Activated CD4-positive, alpha-beta T cell treated with anti-CD3 and anti-CD28 coated beads for 36 hours (primary cell): Measurements from ENCODE around the gene PHF12. TPM values are rescaled to one million over a fixed set of nuclear protein-coding genes. Genes with fewer than 3 reads are reported as not detected.

Experiments
- ATAC-seq: fragments of 200-7000 bp; cut with Tn5 transposase; one replicate; pipeline ENCODE4 v1.10.0; 2021; ENCODE audit warnings: mild to moderate bottlenecking, moderate library complexity
- CTCF ChIA-PET: fragments of 350-600 bp; sonication (Branson Sonifier 250); formaldehyde crosslinking; loops from one replicate; lab custom pipeline; 2021; ENCODE audit warnings: antibody characterized with exemption; lab: Charles Lee
- POLR2A ChIA-PET: fragments of 350-600 bp; sonication (Branson Sonifier 250); formaldehyde crosslinking; loops from one replicate; lab custom pipeline; 2021; ENCODE audit warnings: antibody characterized with exemption, inconsistent platforms; lab: Charles Lee
- DNase-seq: peaks from one replicate; pipeline ENCODE4 v3.0.0-alpha.2; 2020
- H3K27ac Mint-ChIP-seq: one replicate; pipeline ENCODE4 v1.8.0; 2021; ENCODE audit warnings: mixed read lengths
- H3K27me3 Mint-ChIP-seq: one replicate; pipeline ENCODE4 v1.8.0; 2021; ENCODE audit warnings: mixed read lengths
- H3K36me3 Mint-ChIP-seq: one replicate; pipeline ENCODE4 v1.8.0; 2021; ENCODE audit warnings: low read depth, mixed read lengths
- H3K4me1 Mint-ChIP-seq: one replicate; pipeline ENCODE4 v1.8.0; 2021; ENCODE audit warnings: mixed read lengths
- H3K4me3 Mint-ChIP-seq: one replicate; pipeline ENCODE4 v1.8.0; 2021; ENCODE audit warnings: mild to moderate bottlenecking, moderate library complexity, mixed read lengths
- H3K9me3 Mint-ChIP-seq: one replicate; pipeline ENCODE4 v1.8.0; 2021; ENCODE audit warnings: low read depth, mixed read lengths
- intact Hi-C, 2 experiments: fragments of 100-400 bp; cut with DNase I in 1 of 2; cut with micrococcal nuclease in 1 of 2; formaldehyde crosslinking; loops; one replicate each; pipeline versions ENCODE4 v1.14.2 to v1.15.1; 2022 to 2024; cut with DNase I, micrococcal nuclease
- total RNA-seq, 2 experiments: library from RNA; stranded (reverse); gene quantifications; one replicate each; pipeline ENCODE4 v1.2.3, GENCODE V29; 2021

PHF12 gene
- total RNA-seq, 2 experiments from 2014 or later: 48.6 to 52.3 TPM

GRCh38 chr17:28961391-28961790 is 10.1 kb upstream of the PHF12 start:
- H3K4me3 Mint-ChIP-seq: no peak overlapping the region
- no peaks in the 10 kb centered on the region for H3K4me1 Mint-ChIP-seq
- DNase-seq: no peak
- no peaks in the 10 kb centered on the region for H3K36me3 Mint-ChIP-seq
- intact Hi-C loops: no loop called here
- peaks cover 6% of the 10 kb centered on the region for H3K27me3 Mint-ChIP-seq
- ChIA-PET CTCF (interaction anchor here (8.5 kb wide), 1 partner anchor 157 kb away, joined by 199 read pairs; no protein-coding TSS in a partner anchor), POLR2A (no interaction called here)
- no peak overlapping the region for H3K27ac Mint-ChIP-seq
- ATAC-seq: no peak
- no peaks in the 10 kb centered on the region for H3K9me3 Mint-ChIP-seq

GRCh38 chr17:28960256-28961061 is 9.1 kb upstream of the PHF12 start:
- no peak overlapping the region for H3K27ac Mint-ChIP-seq
- intact Hi-C loops: no loop called here
- no peaks in the 10 kb centered on the region for H3K36me3 Mint-ChIP-seq
- POLR2A ChIA-PET: interaction anchor here (0.7 kb wide), 1 partner anchor 37 kb away, joined by 5 read pairs; no protein-coding TSS in a partner anchor
- H3K4me3 Mint-ChIP-seq: no peak overlapping the region
- CTCF ChIA-PET: interaction anchor here (8.5 kb wide), 1 partner anchor 158 kb away, joined by 199 read pairs; no protein-coding TSS in a partner anchor
- peaks cover 6% of the 10 kb centered on the region for H3K27me3 Mint-ChIP-seq
- ATAC-seq: no peak
- H3K9me3 Mint-ChIP-seq: no peaks in the 10 kb centered on the region
- H3K4me1 Mint-ChIP-seq: no peaks in the 10 kb centered on the region
- no peak for DNase-seq

GRCh38 chr17:28959471-28959871 is 8.2 kb upstream of the PHF12 start:
- Mint-ChIP-seq H3K4me1 (no peaks in the 10 kb centered on the region), H3K27ac (no peak overlapping the region), H3K36me3 (no peaks in the 10 kb centered on the region), H3K9me3 (no peaks in the 10 kb centered on the region), H3K27me3 (peaks cover 6% of the 10 kb centered on the region), H3K4me3 (no peak overlapping the region)
- intact Hi-C loops: no loop called here
- DNase-seq (no peak), ATAC-seq (no peak)
- POLR2A ChIA-PET: no interaction called here
- CTCF ChIA-PET: interaction anchor here (8.5 kb wide), 1 partner anchor 159 kb away, joined by 199 read pairs; no protein-coding TSS in a partner anchor

- intact Hi-C loops: no loop called here
- POLR2A ChIA-PET: no interaction called here
Measured at GRCh38 chr17:28958820-28959455, 7.6 kb upstream of the PHF12 start.

GRCh38 chr17:28957992-28958355 is 6.7 kb upstream of the PHF12 start:
- Mint-ChIP-seq H3K4me1 (no peaks in the 10 kb centered on the region), H3K9me3 (no peaks in the 10 kb centered on the region), H3K27ac (no peak overlapping the region), H3K4me3 (no peak overlapping the region), H3K27me3 (no peaks in the 10 kb centered on the region), H3K36me3 (no peaks in the 10 kb centered on the region)
- ChIA-PET POLR2A (no interaction called here), CTCF (interaction anchor here (0.7 to 8.5 kb wide), 5 partner anchors 41 to 233 kb away, joined by 3 to 199 read pairs (median 3); no protein-coding TSS in a partner anchor)
- ATAC-seq (no peak), DNase-seq (no peak)
- intact Hi-C loops: no loop called here

More at GRCh38 chr17:28958820-28959455, 7.6 kb upstream of the PHF12 start:
- Mint-ChIP-seq H3K36me3 (no peaks in the 10 kb centered on the region), H3K4me1 (no peaks in the 10 kb centered on the region), H3K9me3 (no peaks in the 10 kb centered on the region), H3K27me3 (peaks cover 6% of the 10 kb centered on the region), H3K4me3 (no peak overlapping the region), H3K27ac (no peak overlapping the region)
- CTCF ChIA-PET: interaction anchor here (0.6 to 8.5 kb wide), 4 partner anchors 73 to 234 kb away, joined by 3 to 199 read pairs (median 3); no protein-coding TSS in a partner anchor
- no peak for ATAC-seq
- no peak for DNase-seq

- ATAC-seq (no peak), DNase-seq (no peak)
- H3K4me1 Mint-ChIP-seq: no peaks in the 10 kb centered on the region
- no peaks in the 10 kb centered on the region for H3K27me3 Mint-ChIP-seq
- H3K27ac Mint-ChIP-seq: no peak overlapping the region
- intact Hi-C loops: no loop called here
- no peak overlapping the region for H3K4me3 Mint-ChIP-seq
- no peaks in the 10 kb centered on the region for H3K9me3 Mint-ChIP-seq
- ChIA-PET POLR2A (no interaction called here), CTCF (interaction anchor here (0.6 to 1.4 kb wide), 8 partner anchors 8 to 232 kb away, joined by 3 to 4 read pairs (median 3); no protein-coding TSS in a partner anchor)
- no peaks in the 10 kb centered on the region for H3K36me3 Mint-ChIP-seq
Measured at GRCh38 chr17:28957277-28957991, 6.1 kb upstream of the PHF12 start.

GRCh38 chr17:28956861-28957260 is 5.5 kb upstream of the PHF12 start:
- Mint-ChIP-seq H3K27ac (no peak overlapping the region), H3K36me3 (no peaks in the 10 kb centered on the region), H3K4me1 (no peaks in the 10 kb centered on the region), H3K9me3 (no peaks in the 10 kb centered on the region), H3K4me3 (no peak overlapping the region), H3K27me3 (no peaks in the 10 kb centered on the region)
- ChIA-PET CTCF (interaction anchor here (0.6 to 1.4 kb wide), 5 partner anchors 9 to 1630 kb away, joined by 3 to 4 read pairs (median 3); no protein-coding TSS in a partner anchor), POLR2A (no interaction called here)
- DNase-seq (no peak), ATAC-seq (no peak)
- intact Hi-C loops: no loop called here

GRCh38 chr17:28956112-28956511 is 4.8 kb upstream of the PHF12 start:
- CTCF ChIA-PET: interaction anchor here (0.6 to 1.4 kb wide), 3 partner anchors 9 to 1631 kb away, joined by 3 to 6 read pairs (median 4); no protein-coding TSS in a partner anchor
- intact Hi-C loops: no loop called here

GRCh38 chr17:28955408-28955807 is 4.1 kb upstream of the PHF12 start:
- H3K36me3 Mint-ChIP-seq: peaks cover 2% of the 10 kb centered on the region
- no peak overlapping the region for H3K27ac Mint-ChIP-seq
- ChIA-PET POLR2A (no interaction called here), CTCF (interaction anchor here (0.7 kb wide), 1 partner anchor 107 kb away, joined by 6 read pairs; no protein-coding TSS in a partner anchor)
- intact Hi-C loops: no loop called here
- H3K9me3 Mint-ChIP-seq: no peaks in the 10 kb centered on the region
- no peaks in the 10 kb centered on the region for H3K27me3 Mint-ChIP-seq
- no peak for DNase-seq
- no peak overlapping the region for H3K4me3 Mint-ChIP-seq
- no peaks in the 10 kb centered on the region for H3K4me1 Mint-ChIP-seq
- ATAC-seq: no peak

More at GRCh38 chr17:28956112-28956511, 4.8 kb upstream of the PHF12 start:
- POLR2A ChIA-PET: no interaction called here
- ATAC-seq (no peak), DNase-seq (no peak)
- Mint-ChIP-seq H3K9me3 (no peaks in the 10 kb centered on the region), H3K36me3 (no peaks in the 10 kb centered on the region), H3K4me3 (no peak overlapping the region), H3K4me1 (no peaks in the 10 kb centered on the region), H3K27ac (no peak overlapping the region), H3K27me3 (no peaks in the 10 kb centered on the region)

- no peak overlapping the region for H3K4me3 Mint-ChIP-seq
- ChIA-PET POLR2A (no interaction called here), CTCF (interaction anchor here (1.9 kb wide), 1 partner anchor 9 kb away, joined by 11 read pairs; no protein-coding TSS in a partner anchor)
- peaks cover 2% of the 10 kb centered on the region for H3K36me3 Mint-ChIP-seq
- H3K27ac Mint-ChIP-seq: no peak overlapping the region
- DNase-seq: no peak
- H3K27me3 Mint-ChIP-seq: no peaks in the 10 kb centered on the region
- no peak for ATAC-seq
- no peaks in the 10 kb centered on the region for H3K9me3 Mint-ChIP-seq
- H3K4me1 Mint-ChIP-seq: no peaks in the 10 kb centered on the region
- intact Hi-C loops: loop anchor here (5.0 kb wide), 7 partner anchors 98 to 662 kb away; partner anchors contain the start of genes TRAF4 (in 2 of the 2), BLTP2 (in 1 of the 2), ERAL1 (in 1 of the 2) and IFT20 (in 1 of the 2)
Measured at GRCh38 chr17:28954886-28955285, 3.6 kb upstream of the PHF12 start.
